Spleen (tissue), 11 donors: ENCODE results near the gene TEX36. TPM values are rescaled to one million over a fixed set of nuclear protein-coding genes. Genes with fewer than 3 reads are reported as not detected.

Source experiments
- DNase-seq: peaks from one replicate; pipeline ENCODE4 v3.0.0-alpha.2; 2020
- H3K27ac ChIP-seq, 8 donors: fragments of 200-600 bp; sonication (generic) in 7 of 8; 1 replicate in 4 of 8; 2 replicates in 4 of 8; pipeline versions ENCODE4 v1.5.0 to v1.8.0; 2016 to 2021; ENCODE audit warnings: inconsistent platforms in 4 of 8, mild to moderate bottlenecking in 4 of 8, moderate library complexity in 1 of 8
- H3K27me3 ChIP-seq, 7 donors: fragments of 200-600 bp; sonication (generic) in 6 of 7; replicated peaks in 1 of 7; 1 replicate in 4 of 7; 2 replicates in 3 of 7; pipeline versions ENCODE4 v1.5.0 to v1.8.0; 2016 to 2021; ENCODE audit warnings: inconsistent platforms in 3 of 7, mild to moderate bottlenecking in 1 of 7
- H3K36me3 ChIP-seq, 6 donors: fragments of 200-600 bp; sonication (generic) in 5 of 6; 1 replicate in 4 of 6; 2 replicates in 2 of 6; pipeline versions ENCODE4 v1.5.0 to v1.8.0; 2016 to 2021; ENCODE audit warnings: inconsistent platforms in 2 of 6
- H3K4me1 ChIP-seq, 6 donors: fragments of 200-600 bp; sonication (generic) in 5 of 6; 1 replicate in 3 of 6; 2 replicates in 3 of 6; pipeline versions ENCODE4 v1.5.0 to v1.8.0; 2016 to 2021; ENCODE audit warnings: inconsistent platforms in 3 of 6
- H3K4me3 ChIP-seq, 8 donors: fragments of 200-600 bp; sonication (generic) in 7 of 8; 1 replicate in 4 of 8; 2 replicates in 4 of 8; pipeline versions ENCODE4 v1.5.0 to v1.8.0; 2016 to 2021; ENCODE audit warnings: inconsistent platforms in 4 of 8, mild to moderate bottlenecking in 4 of 8, moderate library complexity in 2 of 8
- H3K9me3 ChIP-seq, 8 donors: fragments of 200-600 bp; sonication (generic) in 7 of 8; 1 replicate in 4 of 8; 2 replicates in 4 of 8; pipeline versions ENCODE4 v1.5.0 to v1.8.0; 2016 to 2021; ENCODE audit warnings: inconsistent platforms in 4 of 8
- CTCF ChIP-seq, 11 experiments: fragments of 200-600 bp in 7 of 11; fragments of 450-650 bp in 4 of 11; sonication (generic) in 4 of 11; IDR thresholded peaks in 8 of 11; conservative IDR thresholded peaks in 3 of 11; 1 replicate in 7 of 11; 2 replicates in 4 of 11; pipeline versions ENCODE4 v1.4.0 to v1.8.0; 2016 to 2021; ENCODE audit warnings: antibody characterized with exemption in 11 of 11, inconsistent platforms in 4 of 11, mild to moderate bottlenecking in 1 of 11
- POLR2A ChIP-seq, 3 donors: fragments of 450-650 bp; IDR thresholded peaks; one replicate each; pipeline ENCODE4 v1.5.1; 2017; ENCODE audit warnings: antibody characterized with exemption in 3 of 3, mild to moderate bottlenecking in 1 of 3
- POLR2AphosphoS5 ChIP-seq, 3 donors: sonication (generic); formaldehyde crosslinking; IDR thresholded peaks; one replicate each; pipeline ENCODE4 v1.5.1; 2017; ENCODE audit warnings: antibody characterized with exemption in 3 of 3
- WGBS, 5 donors: extraction: QIAGEN DNeasy Blood & Tissue Kit in 3 of 5; methylation state at CpG; one replicate each; pipeline versions ENCODE4 v1.1.5 to v1.1.7; 2013 to 2018; 5-methylcytosine and 5-hydroxymethylcytosine counted together
- intact Hi-C: fragments of 100-400 bp; cut with DNase I; formaldehyde crosslinking; loops from one replicate; pipeline ENCODE4 v1.15.0; 2023; ENCODE audit warnings: low total_unique reads
- polyA plus RNA-seq, 3 donors: library from polyadenylated mRNA; stranded (reverse); fragments of 200-250 nt; gene quantifications; one replicate each; pipeline ENCODE4 v1.2.1, GENCODE V29; 2013
- total RNA-seq, 7 donors: library from RNA; depleted of rRNA in 3 of 7; stranded (reverse); fragments of >200 nt in 3 of 7; fragmentation: NEBNext Ultra II Directional in 4 of 7; extraction: Animal tissue kit (Norgen Biotek cat#: 25700) in 4 of 7; gene quantifications; one replicate each; pipeline versions ENCODE4 v1.1.0 to v1.2.1, GENCODE V29; 2016 to 2021
- donor health status: healthy with polysubstance abuse.
- donor health status: DM: no; HTN: no; CAD: no; lungs with moderate emphysema.
- donor health status: DM: no; HTN: no; CAD: no.
- donor health status: Bipolar disorder and iron deficiency.
- donor health status: healthy.
- donor health status: DM: no; HTN: no; CAD: no.
- donor health status: DM: yes; HTN: yes; CAD: no.

Gene TEX36
- total and polyA plus RNA-seq, 10 donors, result not detected

DNA sequence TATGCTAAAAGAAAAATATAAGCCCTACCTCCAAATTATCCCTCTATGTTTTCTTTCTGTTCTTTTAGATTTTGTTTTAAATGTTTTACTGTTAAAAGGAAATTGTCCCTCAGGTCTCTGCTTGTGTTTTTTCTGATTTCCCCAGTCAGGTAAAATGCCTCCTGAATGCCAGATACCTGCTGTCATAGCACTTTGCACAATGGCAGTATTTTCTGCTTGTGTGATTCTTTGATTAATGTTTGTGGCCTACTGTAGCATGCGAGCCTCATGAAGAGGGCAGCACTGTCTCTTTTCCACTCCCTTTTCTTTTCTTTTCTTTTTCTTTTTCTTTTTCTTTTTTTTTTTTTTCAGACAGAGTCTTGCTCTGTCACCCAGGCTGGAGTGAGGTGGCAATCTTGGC, 71.2 kb downstream of the TEX36 start:
- DNase-seq, result no peak
- TF ChIP-seq POLR2AphosphoS5 (IDR thresholded peaks at IDR 0.05) (no peak), CTCF (IDR thresholded peaks at IDR 0.05 in 8 of 11, conservative IDR thresholded peaks at IDR 0.05 in 3 of 11) (no peak), POLR2A (IDR thresholded peaks at IDR 0.05) (no peak)
- Histone ChIP-seq H3K27ac (no peak overlapping the region), H3K36me3 (no peaks in the 10 kb centered on the region), H3K9me3 (peaks cover 0 to 4% (median 0%) of the 10 kb centered on the region in 8 donors), H3K4me1 (no peaks in the 10 kb centered on the region), H3K4me3 (no peak overlapping the region), H3K27me3 (no peaks in the 10 kb centered on the region)
- intact Hi-C loops, result no loop called here
- WGBS, 5 donors, result 78 to 96% (median 90%) methylated on average over 1 of the region's 1 CpG

DNA sequence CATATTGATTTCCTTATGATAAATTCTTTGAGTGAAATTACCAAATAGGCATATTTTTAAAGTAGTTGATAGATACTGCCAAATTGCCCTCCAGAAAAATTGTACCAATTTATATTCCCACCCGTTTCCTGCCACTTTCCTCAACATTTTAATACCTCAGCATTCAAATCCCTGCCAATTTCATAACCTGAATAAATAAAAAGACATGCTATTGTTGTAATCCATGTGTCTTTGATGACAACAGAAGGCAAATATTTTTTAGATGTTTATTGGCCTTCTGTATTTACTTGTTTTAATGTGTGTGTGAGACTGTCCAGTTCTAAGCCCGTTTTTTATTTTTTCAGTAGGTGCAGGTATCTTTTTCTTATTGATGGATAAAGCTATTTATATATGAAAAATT, 71.7 kb downstream of the TEX36 start:
- no peaks in the 10 kb centered on the region for H3K36me3 ChIP-seq
- no peak overlapping the region for H3K4me3 ChIP-seq
- 56 to 82% (median 67%) methylated on average over 2 of the region's 2 CpGs for WGBS, 5 donors
- peaks cover 0 to 4% (median 0%) of the 10 kb centered on the region in 8 donors for H3K9me3 ChIP-seq
- H3K27ac ChIP-seq, result no peak overlapping the region
- H3K4me1 ChIP-seq, result no peaks in the 10 kb centered on the region
- TF ChIP-seq POLR2A (IDR thresholded peaks at IDR 0.05) (no peak), POLR2AphosphoS5 (IDR thresholded peaks at IDR 0.05) (no peak), CTCF (IDR thresholded peaks at IDR 0.05 in 8 of 11, conservative IDR thresholded peaks at IDR 0.05 in 3 of 11) (no peak)
- DNase-seq, result no peak
- H3K27me3 ChIP-seq, result no peaks in the 10 kb centered on the region
- intact Hi-C loops, result no loop called here

DNA sequence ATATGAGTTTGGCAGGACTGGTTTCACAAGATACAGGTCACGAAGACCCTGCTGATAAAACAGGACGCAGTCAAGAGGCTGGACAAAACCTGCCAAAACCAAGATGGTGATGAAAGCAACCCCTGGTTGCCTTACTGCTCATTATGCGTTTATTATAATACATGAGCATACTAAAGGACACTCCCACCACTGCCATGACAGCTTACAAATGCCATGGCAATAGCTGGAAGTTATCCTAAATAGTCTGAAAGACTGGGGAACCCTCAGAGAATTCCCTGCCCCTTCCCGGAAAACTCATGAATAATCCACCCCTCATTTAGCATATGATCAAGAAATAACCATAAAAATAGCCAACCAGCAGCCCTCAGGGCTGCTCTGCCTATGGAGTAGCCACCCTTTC, 73.1 kb downstream of the TEX36 start:
- H3K4me3 ChIP-seq, result no peak overlapping the region
- peaks cover 0 to 4% (median 0%) of the 10 kb centered on the region in 8 donors for H3K9me3 ChIP-seq
- DNase-seq, result no peak
- intact Hi-C loops, result no loop called here
- no peaks in the 10 kb centered on the region for H3K27me3 ChIP-seq
- H3K36me3 ChIP-seq, result no peaks in the 10 kb centered on the region
- TF ChIP-seq POLR2AphosphoS5 (IDR thresholded peaks at IDR 0.05) (no peak), POLR2A (IDR thresholded peaks at IDR 0.05) (no peak), CTCF (IDR thresholded peaks at IDR 0.05 in 8 of 11, conservative IDR thresholded peaks at IDR 0.05 in 3 of 11) (no peak)
- H3K4me1 ChIP-seq, result no peaks in the 10 kb centered on the region
- no peak overlapping the region for H3K27ac ChIP-seq
- 82 to 99% (median 89%) methylated on average over 4 of the region's 4 CpGs for WGBS, 5 donors

GRCh38 chr10:125608474-125608873, 74.5 kb downstream of the TEX36 start:
- Histone ChIP-seq H3K27ac (no peak overlapping the region), H3K4me1 (no peaks in the 10 kb centered on the region), H3K27me3 (peaks cover 0 to 12% (median 0%) of the 10 kb centered on the region in 7 donors), H3K4me3 (no peak overlapping the region), H3K9me3 (peaks cover 0 to 4% (median 0%) of the 10 kb centered on the region in 8 donors), H3K36me3 (no peaks in the 10 kb centered on the region)
- intact Hi-C loops, result no loop called here
- WGBS, 5 donors, result 86 to 94% (median 91%) methylated on average over 8 of the region's 8 CpGs
- no peak for DNase-seq
- TF ChIP-seq POLR2A (IDR thresholded peaks at IDR 0.05), result no peak
- TF ChIP-seq POLR2AphosphoS5 (IDR thresholded peaks at IDR 0.05), result no peak
- TF ChIP-seq CTCF (IDR thresholded peaks at IDR 0.05 in 8 of 11, conservative IDR thresholded peaks at IDR 0.05 in 3 of 11), result no peak
